Testis (tissue), 3 donors: Measurements from ENCODE around the gene SPACA1. TPM values are rescaled to one million over a fixed set of nuclear protein-coding genes. Genes with fewer than 3 reads are reported as not detected.

Experiments
- DNase-seq: peaks from one replicate; pipeline ENCODE4 v3.0.0-alpha.2; 2019
- H3K27ac ChIP-seq, 2 donors: fragments of 200-600 bp; sonication (generic); one replicate each; pipeline ENCODE4 v1.5.1; 2019
- H3K27me3 ChIP-seq: fragments of 200-600 bp; sonication (generic); one replicate; pipeline ENCODE4 v1.5.1; 2019
- H3K36me3 ChIP-seq: fragments of 200-600 bp; sonication (generic); one replicate; pipeline ENCODE4 v1.5.1; 2017; ENCODE audit warnings: low read depth; ENCODE audit errors: missing control alignments
- H3K4me1 ChIP-seq: fragments of 200-600 bp; sonication (generic); one replicate; pipeline ENCODE4 v1.5.1; 2019
- H3K4me3 ChIP-seq, 2 donors: fragments of 200-600 bp; sonication (generic); one replicate each; pipeline ENCODE4 v1.5.1; 2017 to 2019
- H3K9me3 ChIP-seq: fragments of 200-600 bp; sonication (generic); one replicate; pipeline ENCODE4 v1.5.1; 2017
- POLR2A ChIP-seq: fragments of 450-650 bp; IDR thresholded peaks from one replicate; pipeline ENCODE4 v1.6.1; 2017; ENCODE audit warnings: antibody characterized with exemption, mild to moderate bottlenecking, moderate library complexity
- WGBS, 2 donors: methylation state at CpG; one replicate each; pipeline ENCODE4 v1.1.5; 2018; 5-methylcytosine and 5-hydroxymethylcytosine counted together
- intact Hi-C: fragments of 100-400 bp; cut with DNase I; formaldehyde crosslinking; loops from one replicate; pipeline ENCODE4 v1.15.1; 2023; ENCODE audit warnings: low total_unique reads
- polyA plus RNA-seq: library from polyadenylated mRNA; stranded (reverse); fragments of 350-450 nt; fragmentation: Illumina TruSeq; extraction: RNeasy Lipid Tissue Mini Kit (QIAGEN cat#74804); gene quantifications from one replicate; pipeline ENCODE4 v1.2.3, GENCODE V29; 2014; ENCODE audit warnings: low read depth, low replicate concordance; ENCODE audit not compliant: insufficient read depth
- total RNA-seq, 2 donors: library from RNA; depleted of rRNA; stranded (reverse); fragments of >200 nt; gene quantifications; one replicate each; pipeline ENCODE4 v1.2.3, GENCODE V29; 2016
- TF ChIP-seq, protein P1 (sequence below), 3 experiments: fragments of 450-650 bp in 2 of 3; fragments of 200-600 bp in 1 of 3; sonication (generic) in 1 of 3; IDR thresholded peaks; one replicate each; pipeline ENCODE4 v1.5.1; 2016 to 2019; ENCODE audit warnings: antibody characterized with exemption in 3 of 3, mild to moderate bottlenecking in 2 of 3, moderate library complexity in 1 of 3

SPACA1 gene
- total and polyA plus RNA-seq, 3 donors from 2014 or later = 23.8 to 66.5 (median 54.6) TPM

DNA sequence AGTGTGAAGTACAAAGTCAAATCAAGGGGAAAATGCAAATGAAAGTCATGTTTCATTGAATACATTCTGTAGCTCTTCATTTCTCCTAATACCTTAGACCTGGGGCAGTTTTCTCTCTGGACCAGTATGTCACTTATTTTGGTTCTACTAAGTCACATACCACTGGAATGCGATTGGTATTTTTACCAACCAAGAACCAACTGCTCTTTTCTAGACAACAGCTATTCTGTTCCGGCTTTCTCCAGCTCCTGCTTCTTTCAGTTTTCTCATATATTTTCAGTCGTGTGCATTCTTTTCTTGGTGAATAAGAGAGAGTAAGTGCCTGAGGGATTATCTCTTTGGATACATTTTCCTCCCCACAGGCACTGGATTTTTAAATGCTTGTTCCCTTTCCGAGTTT, 39.2 kb upstream of the SPACA1 start:
- Histone ChIP-seq H3K36me3 (no peaks in the 10 kb centered on the region), H3K4me1 (no peaks in the 10 kb centered on the region), H3K4me3 (no peak overlapping the region), H3K9me3 (no peaks in the 10 kb centered on the region), H3K27ac (no peak overlapping the region), H3K27me3 (no peaks in the 10 kb centered on the region)
- no peak for TF ChIP-seq POLR2A
- TF ChIP-seq, protein P1, sequence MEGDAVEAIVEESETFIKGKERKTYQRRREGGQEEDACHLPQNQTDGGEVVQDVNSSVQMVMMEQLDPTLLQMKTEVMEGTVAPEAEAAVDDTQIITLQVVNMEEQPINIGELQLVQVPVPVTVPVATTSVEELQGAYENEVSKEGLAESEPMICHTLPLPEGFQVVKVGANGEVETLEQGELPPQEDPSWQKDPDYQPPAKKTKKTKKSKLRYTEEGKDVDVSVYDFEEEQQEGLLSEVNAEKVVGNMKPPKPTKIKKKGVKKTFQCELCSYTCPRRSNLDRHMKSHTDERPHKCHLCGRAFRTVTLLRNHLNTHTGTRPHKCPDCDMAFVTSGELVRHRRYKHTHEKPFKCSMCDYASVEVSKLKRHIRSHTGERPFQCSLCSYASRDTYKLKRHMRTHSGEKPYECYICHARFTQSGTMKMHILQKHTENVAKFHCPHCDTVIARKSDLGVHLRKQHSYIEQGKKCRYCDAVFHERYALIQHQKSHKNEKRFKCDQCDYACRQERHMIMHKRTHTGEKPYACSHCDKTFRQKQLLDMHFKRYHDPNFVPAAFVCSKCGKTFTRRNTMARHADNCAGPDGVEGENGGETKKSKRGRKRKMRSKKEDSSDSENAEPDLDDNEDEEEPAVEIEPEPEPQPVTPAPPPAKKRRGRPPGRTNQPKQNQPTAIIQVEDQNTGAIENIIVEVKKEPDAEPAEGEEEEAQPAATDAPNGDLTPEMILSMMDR (IDR thresholded peaks at IDR 0.05) = no peak
- intact Hi-C loops = no loop called here
- no peak for DNase-seq
- 59 to 65% methylated on average over 4 of the region's 4 CpGs for WGBS, 2 donors

DNA sequence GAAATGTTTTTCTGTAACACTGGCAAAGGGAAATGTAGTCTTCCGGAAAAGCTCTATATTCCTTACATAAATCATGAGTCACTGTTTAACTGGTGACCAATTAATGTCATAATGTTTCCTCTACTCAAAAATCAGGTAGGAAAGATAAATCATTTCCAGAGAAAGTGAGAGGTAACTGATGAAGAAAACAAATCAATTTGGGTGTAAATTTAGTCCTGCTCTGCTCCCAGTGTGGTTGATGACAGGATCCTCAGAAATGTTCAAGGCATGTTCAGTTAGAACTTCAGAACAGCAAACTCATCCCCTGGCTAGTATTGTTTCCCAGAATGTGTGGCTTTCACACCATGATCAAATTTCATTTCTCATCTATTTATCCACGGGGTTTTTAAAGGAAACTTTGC, 38.8 kb upstream of the SPACA1 start:
- Histone ChIP-seq H3K9me3 (no peaks in the 10 kb centered on the region), H3K27me3 (no peaks in the 10 kb centered on the region), H3K27ac (no peak overlapping the region), H3K4me1 (no peaks in the 10 kb centered on the region), H3K36me3 (no peaks in the 10 kb centered on the region), H3K4me3 (no peak overlapping the region)
- no peak for DNase-seq
- 36 to 54% methylated on average over 2 of the region's 2 CpGs for WGBS, 2 donors
- intact Hi-C loops = no loop called here
- no peak for TF ChIP-seq POLR2A
- TF ChIP-seq, protein P1 (IDR thresholded peaks at IDR 0.05) = no peak

GRCh38 chr6:88013015-88013414, 34.6 kb upstream of the SPACA1 start:
- Histone ChIP-seq H3K4me1 (no peaks in the 10 kb centered on the region), H3K27me3 (no peaks in the 10 kb centered on the region), H3K4me3 (no peak overlapping the region), H3K27ac (no peak overlapping the region), H3K36me3 (no peaks in the 10 kb centered on the region), H3K9me3 (no peaks in the 10 kb centered on the region)
- 50 to 53% methylated on average over 3 of the region's 3 CpGs for WGBS, 2 donors
- TF ChIP-seq, protein P1 (IDR thresholded peaks at IDR 0.05) = no peak
- TF ChIP-seq POLR2A = no peak
- intact Hi-C loops = no loop called here
- DNase-seq = no peak

DNA sequence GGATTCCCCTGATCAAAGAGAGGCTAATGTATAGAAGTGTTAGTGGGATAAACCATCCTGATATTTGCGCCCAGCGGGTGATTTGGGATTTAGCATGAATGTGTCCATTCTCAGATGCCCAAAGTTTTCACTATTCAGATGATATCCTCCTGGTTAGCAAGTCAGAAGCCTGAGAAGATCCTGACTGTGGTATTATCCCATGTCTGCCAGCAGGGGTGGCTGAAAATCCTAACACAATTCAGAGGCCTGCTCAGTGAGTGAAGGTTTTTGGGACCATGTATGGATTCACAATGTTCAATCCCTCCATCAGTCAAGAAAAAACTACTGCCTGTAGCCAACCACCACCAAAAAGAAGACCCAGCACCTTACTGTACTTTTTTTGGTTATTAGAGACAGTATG, 34.1 kb upstream of the SPACA1 start:
- Histone ChIP-seq H3K36me3 (no peaks in the 10 kb centered on the region), H3K4me1 (no peaks in the 10 kb centered on the region), H3K4me3 (no peak overlapping the region), H3K27ac (no peak overlapping the region), H3K27me3 (no peaks in the 10 kb centered on the region), H3K9me3 (no peaks in the 10 kb centered on the region)
- 72 to 96% methylated on average over 2 of the region's 2 CpGs for WGBS, 2 donors
- no peak for DNase-seq
- intact Hi-C loops = no loop called here
- TF ChIP-seq, protein P1 (IDR thresholded peaks at IDR 0.05) = peak in 1 of 3 experiments; percentile 7
- no peak for TF ChIP-seq POLR2A

- DNase-seq = no peak
- Histone ChIP-seq H3K27me3 (no peaks in the 10 kb centered on the region), H3K27ac (no peak overlapping the region), H3K4me1 (no peaks in the 10 kb centered on the region), H3K4me3 (no peak overlapping the region), H3K36me3 (no peaks in the 10 kb centered on the region), H3K9me3 (no peaks in the 10 kb centered on the region)
- TF ChIP-seq POLR2A = no peak
- TF ChIP-seq, protein P1 (IDR thresholded peaks at IDR 0.05) = no peak
- 67 to 68% methylated on average over 6 of the region's 6 CpGs for WGBS, 2 donors
- intact Hi-C loops = no loop called here
Observed at GRCh38 chr6:88020439-88020838, 27.2 kb upstream of the SPACA1 start.
